GM12892 (cell line): ENCODE measurements around the gene TLR3.

Experiments used
- POLR2A ChIP-seq: IDR thresholded peaks from 2 replicates; pipeline ENCODE4 v1.6.1; 2011; ENCODE audit warnings: low read depth, low read length, control low read depth
- POLR2AphosphoS5 ChIP-seq: IDR thresholded peaks from 2 replicates; pipeline ENCODE4 v1.6.1; 2011; ENCODE audit warnings: low read depth, low read length, control low read depth
- TAF1 ChIP-seq: IDR thresholded peaks from 2 replicates; pipeline ENCODE4 v1.6.1; 2011; ENCODE audit warnings: low read depth, mild to moderate bottlenecking, control low read depth, low read length, borderline replicate concordance

DNA sequence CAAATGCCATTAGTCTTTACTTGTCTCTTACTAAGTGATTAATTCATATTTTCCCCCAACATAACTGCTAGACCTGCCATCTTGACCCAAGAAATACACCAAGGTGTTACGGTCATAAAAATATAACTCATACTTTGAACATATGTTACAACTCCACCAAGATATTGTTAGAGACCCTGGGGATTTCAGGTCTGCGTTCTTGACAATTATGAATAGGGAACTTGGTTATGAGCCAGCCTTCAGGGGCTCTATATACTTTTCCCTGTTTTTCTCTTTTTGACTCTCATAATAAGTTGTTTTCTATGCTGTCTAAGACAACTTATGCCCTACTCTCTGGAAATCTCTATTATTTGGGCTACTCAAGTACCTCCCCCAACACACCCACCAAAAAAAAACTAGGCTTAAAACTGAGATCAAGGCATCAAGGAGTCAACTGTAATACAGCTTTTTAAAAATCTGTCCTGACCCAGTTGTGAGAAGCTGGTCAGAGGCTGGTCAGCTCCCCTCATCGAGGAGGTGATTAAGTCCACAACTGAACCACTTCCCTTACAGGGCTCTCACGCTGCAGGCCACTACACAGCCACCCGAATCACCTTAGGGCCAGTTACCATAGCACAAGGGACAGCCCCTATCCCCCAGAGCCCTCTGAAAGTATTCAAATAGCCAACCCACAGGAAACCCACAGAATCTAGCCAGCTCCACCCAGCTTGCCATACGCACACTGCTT, 10.5 kb upstream of the TLR3 start:
- no peak for TF ChIP-seq POLR2A
- TF ChIP-seq POLR2AphosphoS5 = no peak
- TF ChIP-seq TAF1 = no peak
